SK-N-MC (cell line): Measurements from ENCODE around the gene MRGPRF.

Experiments used
- DNase-seq: peaks from one replicate; pipeline ENCODE4 v3.0.0-alpha.2; 2011; ENCODE audit warnings: low read depth, low spot score
- H3K27ac ChIP-seq: fragments of 200-600 bp; sonication (generic); 2 replicates; pipeline ENCODE4 v1.5.1; 2016; ENCODE audit warnings: mixed run types
- H3K36me3 ChIP-seq: fragments of 200-600 bp; sonication (generic); 2 replicates; pipeline ENCODE4 v1.6.1; 2017; ENCODE audit warnings: antibody characterized with exemption, low read length, mixed read lengths; ENCODE audit not compliant: insufficient read depth
- H3K4me3 ChIP-seq: fragments of 200-600 bp; sonication (generic); 2 replicates; pipeline ENCODE4 v1.5.1; 2016
- H3K9ac ChIP-seq: fragments of 200-600 bp; sonication (generic); 2 replicates; pipeline ENCODE4 v1.8.0; 2017; ENCODE audit warnings: mixed run types, mixed read lengths; ENCODE audit not compliant: insufficient read length
- H3K9me3 ChIP-seq: fragments of 200-600 bp; sonication (generic); 2 replicates; pipeline ENCODE4 v1.6.1; 2017; ENCODE audit warnings: low read depth, mild to moderate bottlenecking, antibody characterized with exemption, low read length, moderate library complexity, mixed read lengths
- EZH2 ChIP-seq: fragments of 200-600 bp; sonication (generic); IDR thresholded peaks from one replicate; pipeline ENCODE4 v1.6.1; 2017; ENCODE audit warnings: antibody characterized with exemption
- FOXP2 ChIP-seq: optimal IDR thresholded peaks from 2 replicates; pipeline ENCODE3; 2011; ENCODE audit warnings: mild to moderate bottlenecking, moderate library complexity; ENCODE audit not compliant: insufficient read depth; ENCODE audit errors: extremely low read length, control extremely low read depth
- POLR2AphosphoS5 ChIP-seq: IDR thresholded peaks from 2 replicates; pipeline ENCODE4 v1.6.1; 2012; ENCODE audit warnings: mild to moderate bottlenecking, low read depth, low read length, borderline replicate concordance

The MRGPRF gene

GRCh38 chr11:68970921-68971636 lies 42.0 kb downstream of the MRGPRF start:
- Histone ChIP-seq H3K9ac (no peak overlapping the region), H3K27ac (no peak overlapping the region), H3K36me3 (no peaks in the 10 kb centered on the region), H3K9me3 (no peaks in the 10 kb centered on the region), H3K4me3 (no peak overlapping the region)
- no peak for DNase-seq
- TF ChIP-seq FOXP2, result no peak
- TF ChIP-seq POLR2AphosphoS5, result no peak
- TF ChIP-seq EZH2, result no peak

DNA sequence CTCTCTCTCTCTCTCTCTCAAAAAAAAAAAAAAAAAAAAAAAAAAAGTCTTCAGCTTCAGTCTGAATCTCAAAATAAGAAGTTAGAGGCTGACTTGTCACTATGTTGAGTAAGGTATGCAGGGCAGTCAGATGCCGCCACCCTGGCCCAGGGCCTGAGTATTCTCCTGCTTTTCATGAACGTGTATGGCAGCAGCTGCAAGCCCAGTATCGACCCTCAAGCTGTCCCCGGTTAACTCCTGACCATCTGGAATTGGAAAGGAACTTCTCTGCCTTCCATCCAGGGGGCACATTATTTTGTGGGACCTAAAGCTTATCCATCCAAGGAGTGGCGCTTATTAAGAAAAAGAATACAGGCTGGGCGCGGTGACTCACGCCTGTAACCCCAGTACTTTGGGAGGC lies 43.7 kb downstream of the MRGPRF start:
- H3K9ac ChIP-seq, result no peak overlapping the region
- H3K27ac ChIP-seq, result no peak overlapping the region
- TF ChIP-seq FOXP2 (no peak), POLR2AphosphoS5 (no peak), EZH2 (no peak)
- DNase-seq, result no peak
- no peaks in the 10 kb centered on the region for H3K36me3 ChIP-seq
- H3K9me3 ChIP-seq, result no peaks in the 10 kb centered on the region
- no peak overlapping the region for H3K4me3 ChIP-seq

- Histone ChIP-seq H3K36me3 (no peaks in the 10 kb centered on the region), H3K4me3 (no peak overlapping the region), H3K9ac (no peak overlapping the region), H3K9me3 (peaks cover 3% of the 10 kb centered on the region; the same call in 1 of the 2 replicates), H3K27ac (no peak overlapping the region)
- no peak for DNase-seq
- TF ChIP-seq POLR2AphosphoS5 (no peak), FOXP2 (no peak), EZH2 (no peak)
Observed at GRCh38 chr11:68968306-68969250, 44.5 kb downstream of the MRGPRF start.

GRCh38 chr11:68966894-68967780 lies 45.9 kb downstream of the MRGPRF start:
- peaks cover 3% of the 10 kb centered on the region; the same call in 1 of the 2 replicates for H3K9me3 ChIP-seq
- no peaks in the 10 kb centered on the region for H3K36me3 ChIP-seq
- no peak overlapping the region for H3K27ac ChIP-seq
- TF ChIP-seq EZH2, result no peak
- no peak for TF ChIP-seq FOXP2
- no peak for TF ChIP-seq POLR2AphosphoS5
- no peak overlapping the region for H3K9ac ChIP-seq
- DNase-seq, result no peak
- no peak overlapping the region for H3K4me3 ChIP-seq

GRCh38 chr11:68965901-68966853 lies 46.9 kb downstream of the MRGPRF start:
- Histone ChIP-seq H3K36me3 (no peaks in the 10 kb centered on the region), H3K9me3 (peaks cover 3% of the 10 kb centered on the region; the same call in 1 of the 2 replicates), H3K27ac (no peak overlapping the region), H3K9ac (no peak overlapping the region), H3K4me3 (no peak overlapping the region)
- no peak for DNase-seq
- no peak for TF ChIP-seq POLR2AphosphoS5
- no peak for TF ChIP-seq FOXP2
- TF ChIP-seq EZH2, result no peak

DNA sequence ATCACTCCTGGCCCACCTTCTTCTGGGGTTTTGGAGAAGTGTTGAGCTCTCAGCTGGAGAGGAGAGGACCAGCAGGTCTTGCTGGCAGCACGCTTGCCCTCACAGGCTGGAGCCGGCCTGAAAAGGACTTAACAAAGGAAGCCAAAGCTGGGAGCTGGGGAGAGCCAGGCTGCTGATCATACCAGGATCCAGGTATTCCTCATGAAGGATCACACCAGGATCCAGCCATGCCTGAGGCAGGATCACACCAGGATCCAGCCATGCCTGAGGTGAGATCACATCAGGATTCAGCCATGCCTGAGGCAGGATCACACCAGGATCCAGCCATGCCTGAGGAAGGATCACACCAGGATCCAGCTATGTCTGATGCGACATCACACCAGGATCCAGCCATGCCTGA lies 49.3 kb downstream of the MRGPRF start:
- Histone ChIP-seq H3K4me3 (no peak overlapping the region), H3K9ac (no peak overlapping the region), H3K36me3 (no peaks in the 10 kb centered on the region), H3K9me3 (peaks cover 3% of the 10 kb centered on the region; the same call in 1 of the 2 replicates), H3K27ac (no peak overlapping the region)
- no peak for DNase-seq
- no peak for TF ChIP-seq FOXP2
- TF ChIP-seq EZH2, result no peak
- TF ChIP-seq POLR2AphosphoS5, result no peak

- no peaks in the 10 kb centered on the region for H3K36me3 ChIP-seq
- TF ChIP-seq EZH2 (no peak), FOXP2 (no peak), POLR2AphosphoS5 (no peak)
- peaks cover 3% of the 10 kb centered on the region; the same call in 1 of the 2 replicates for H3K9me3 ChIP-seq
- no peak overlapping the region for H3K9ac ChIP-seq
- DNase-seq, result no peak
- no peak overlapping the region for H3K27ac ChIP-seq
- H3K4me3 ChIP-seq, result no peak overlapping the region
Observed at GRCh38 chr11:68962527-68963250, 50.4 kb downstream of the MRGPRF start.
